HAP-1 (cell line): Measurements from ENCODE around the gene FBXO36.
"Not testable (repeated sequence)": the region's sequence is repeated elsewhere in the genome, so short reads cannot be mapped to it uniquely, and the experiment has no call there.

Experiments used
- DNase-seq, 2 experiments: peaks; one replicate each; pipeline ENCODE4 v3.0.0-alpha.2; 2016 to 2020; ENCODE audit warnings: low spot score in 2 of 2
- H3K27me3 ChIP-seq: fragments of 250-450 bp; sonication (Bioruptor Pico); 2 replicates; pipeline ENCODE4 v1.5.1; 2020; ENCODE audit warnings: low read depth, mild to moderate bottlenecking, moderate library complexity
- H3K36me3 ChIP-seq: fragments of 250-450 bp; sonication (Bioruptor Pico); replicated peaks from 2 replicates; pipeline ENCODE4 v1.5.1; 2020; ENCODE audit warnings: mild to moderate bottlenecking
- H3K4me1 ChIP-seq: fragments of 250-450 bp; sonication (Bioruptor Pico); 2 replicates; pipeline ENCODE4 v1.5.1; 2020; ENCODE audit warnings: mild to moderate bottlenecking
- H3K4me3 ChIP-seq: fragments of 250-450 bp; sonication (Bioruptor Pico); 2 replicates; pipeline ENCODE4 v1.5.1; 2020; ENCODE audit warnings: mild to moderate bottlenecking, moderate library complexity
- H3K9me3 ChIP-seq: fragments of 250-450 bp; sonication (Bioruptor Pico); 2 replicates; pipeline ENCODE4 v1.5.1; 2020; ENCODE audit warnings: mild to moderate bottlenecking, moderate library complexity
- in situ Hi-C: fragments of 300-500 bp; cut with MboI; formaldehyde crosslinking; loops from 3 replicates; pipeline ENCODE4 v1.14.3; 2020; ENCODE audit warnings: low sequenced_read_pairs, inconsistent platforms, mixed read lengths

Gene FBXO36

DNA sequence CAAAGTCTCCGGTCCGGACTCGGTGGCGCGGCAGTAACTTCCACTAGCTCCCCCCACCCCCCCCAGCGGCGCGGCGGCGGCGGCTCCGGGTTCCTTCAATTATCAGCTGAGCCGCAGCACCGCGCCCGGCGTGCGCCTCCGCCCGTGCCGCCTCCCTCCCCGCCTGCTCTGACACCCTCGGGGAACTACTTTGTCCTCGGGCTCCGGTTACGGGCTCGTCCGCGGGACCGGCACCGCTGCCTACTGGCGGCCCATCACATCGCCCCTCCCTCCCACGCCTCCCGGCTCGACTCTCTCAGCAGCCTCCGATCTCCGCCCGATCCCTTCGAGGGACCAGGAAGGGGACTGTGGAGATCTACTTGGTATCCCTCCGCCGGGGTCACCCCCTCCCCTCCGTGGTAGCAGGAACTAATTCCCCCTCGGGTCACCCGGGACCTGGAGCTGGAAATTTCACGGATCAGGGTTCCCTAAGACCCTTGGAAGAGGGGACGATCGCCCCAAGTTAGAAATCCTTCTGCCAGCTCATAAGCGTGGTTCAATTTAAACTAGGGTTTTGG lies 333 bp upstream of the FBXO36 start, which contains the start of gene TRIP12:
Gene TRIP12 (minus strand): TSS at position 118 of the 557 bp plus-strand sequence. CDS start 41,930 bp downstream, outside the sequence.
- DNase-seq: peak; percentile 86 to 95
- Histone ChIP-seq H3K4me3 (peak within 1 kb of the TSS; percentile 80), H3K27me3 (no peaks in the 10 kb centered on the region), H3K4me1 (0 out of 2 replicates have a peak, but pooled peaks cover 3% of the 10 kb centered on the region), H3K36me3 (peaks cover 9% of the 10 kb centered on the region), H3K9me3 (no peaks in the 10 kb centered on the region)
- in situ Hi-C loops: no loop called here

DNA sequence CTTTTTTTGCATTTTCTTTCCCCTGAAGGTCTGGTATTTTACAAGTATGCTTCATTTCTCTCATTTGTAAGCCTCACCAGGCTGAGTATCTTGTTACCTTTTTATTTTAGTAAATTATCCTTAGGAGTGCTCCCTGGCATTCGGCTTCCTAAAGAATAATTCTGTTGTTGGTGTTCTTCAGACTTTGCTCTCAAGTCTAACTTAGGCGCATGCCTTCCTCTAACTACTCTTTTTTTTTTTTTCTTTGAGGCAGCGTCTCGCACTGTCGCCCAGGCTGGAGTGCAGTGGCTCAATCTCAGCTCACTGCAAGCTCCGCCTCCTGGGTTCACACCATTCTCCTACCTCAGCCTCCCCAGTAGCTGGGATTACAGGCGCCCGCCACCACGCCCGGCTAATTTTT lies 2.2 kb downstream of the FBXO36 start:
- in situ Hi-C loops, H3K36me3 ChIP-seq, H3K27me3 ChIP-seq, H3K9me3 ChIP-seq, DNase-seq, H3K4me3 ChIP-seq: not testable (repeated sequence)
- peaks cover 14% of the 10 kb centered on the region for H3K4me1 ChIP-seq

DNA sequence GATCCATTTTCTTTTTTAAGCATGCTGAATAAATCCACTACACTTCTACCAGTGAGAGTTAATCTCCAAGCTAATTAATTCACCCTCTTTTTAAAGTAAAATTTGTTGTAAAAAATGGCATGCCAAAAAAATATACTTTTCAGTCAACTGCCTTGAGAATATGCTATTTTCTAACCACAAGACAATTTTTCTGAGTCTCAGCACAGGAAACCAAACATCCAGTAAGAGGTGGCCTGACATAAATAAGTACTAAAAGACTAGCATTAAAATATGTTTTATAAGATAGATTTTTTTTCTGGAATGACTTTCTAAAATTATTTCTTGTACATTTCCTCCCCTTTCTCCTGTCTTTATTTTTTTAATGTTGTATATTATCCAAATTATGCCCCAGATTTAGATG lies 2.9 kb downstream of the FBXO36 start:
- Histone ChIP-seq H3K4me3 (no peak overlapping the region), H3K4me1 (peaks cover 14% of the 10 kb centered on the region), H3K27me3 (no peaks in the 10 kb centered on the region), H3K36me3 (no peaks in the 10 kb centered on the region), H3K9me3 (no peaks in the 10 kb centered on the region)
- DNase-seq: no peak
- in situ Hi-C loops: no loop called here

DNA sequence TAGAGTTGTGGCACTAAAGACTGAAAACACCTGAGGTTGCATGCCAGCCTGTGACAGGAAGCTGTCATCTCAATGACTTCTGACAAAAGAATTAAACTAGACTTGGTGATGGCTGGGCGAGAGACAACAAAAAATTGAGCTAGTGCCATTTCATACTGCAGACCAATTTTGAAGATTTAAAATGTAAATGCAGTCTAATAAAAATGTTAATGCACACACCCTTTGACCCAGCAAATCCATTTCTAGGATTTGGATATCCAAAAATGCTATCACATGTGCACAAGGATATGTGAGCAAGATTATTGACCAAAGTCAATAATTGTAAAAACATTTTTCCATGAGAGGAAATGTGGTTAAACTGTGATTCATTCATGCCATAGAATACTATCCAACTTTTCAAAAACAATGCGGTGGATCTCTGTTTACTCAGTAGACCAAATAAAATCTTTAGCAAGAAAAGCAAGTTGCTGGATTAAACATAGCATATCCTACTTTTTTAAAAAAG lies 5.6 kb downstream of the FBXO36 start:
- Histone ChIP-seq H3K9me3 (no peaks in the 10 kb centered on the region), H3K27me3 (no peaks in the 10 kb centered on the region), H3K36me3 (no peaks in the 10 kb centered on the region), H3K4me1 (peaks cover 14% of the 10 kb centered on the region), H3K4me3 (no peak overlapping the region)
- in situ Hi-C loops: no loop called here
- DNase-seq: no peak

DNA sequence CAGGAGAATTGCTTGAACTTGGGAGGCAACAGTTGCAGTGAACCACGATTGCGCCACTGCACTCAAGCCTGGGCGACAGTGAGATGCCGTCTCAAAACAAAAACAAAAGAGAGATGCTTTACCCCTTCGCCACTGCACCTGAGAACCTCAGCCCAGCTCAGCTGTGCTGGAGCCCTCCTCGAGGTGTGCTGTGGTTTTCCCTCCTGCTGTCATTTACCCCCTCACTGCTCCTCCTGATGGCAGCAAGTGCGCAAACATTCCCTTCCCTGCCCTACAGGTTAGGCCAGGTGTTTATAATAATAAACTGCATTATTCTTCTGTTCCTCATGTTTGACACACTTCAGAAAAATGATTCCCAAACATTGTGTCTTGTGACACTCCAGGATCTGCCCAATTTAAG lies 8.4 kb downstream of the FBXO36 start:
- no peaks in the 10 kb centered on the region for H3K9me3 ChIP-seq
- no peaks in the 10 kb centered on the region for H3K36me3 ChIP-seq
- no peak for DNase-seq
- in situ Hi-C loops: no loop called here
- H3K4me1 ChIP-seq: peaks cover 11% of the 10 kb centered on the region
- no peaks in the 10 kb centered on the region for H3K27me3 ChIP-seq
- no peak overlapping the region for H3K4me3 ChIP-seq

DNA sequence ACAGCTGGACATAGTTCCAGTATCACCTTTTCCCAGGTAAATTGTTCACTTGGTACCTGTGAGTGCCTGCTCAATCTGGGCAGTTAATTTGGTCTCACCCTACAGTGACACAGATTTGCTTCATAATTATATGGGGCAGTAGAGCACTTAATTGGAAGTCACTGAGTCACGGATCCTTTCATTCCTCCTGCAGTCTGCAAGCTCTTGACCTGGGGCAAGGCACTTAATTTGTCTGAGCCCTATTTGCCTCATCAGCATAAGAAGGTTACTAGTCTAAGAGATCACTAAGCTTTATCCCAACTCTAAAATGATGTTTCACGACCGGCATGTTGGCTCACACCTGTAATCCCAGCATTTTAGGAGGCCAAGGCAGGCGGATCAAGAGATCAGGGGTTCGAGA lies 8.9 kb downstream of the FBXO36 start:
- Histone ChIP-seq H3K4me1 (peaks cover 11% of the 10 kb centered on the region), H3K4me3 (no peak overlapping the region), H3K36me3 (no peaks in the 10 kb centered on the region), H3K27me3 (no peaks in the 10 kb centered on the region), H3K9me3 (no peaks in the 10 kb centered on the region)
- DNase-seq: no peak
- in situ Hi-C loops: no loop called here

DNA sequence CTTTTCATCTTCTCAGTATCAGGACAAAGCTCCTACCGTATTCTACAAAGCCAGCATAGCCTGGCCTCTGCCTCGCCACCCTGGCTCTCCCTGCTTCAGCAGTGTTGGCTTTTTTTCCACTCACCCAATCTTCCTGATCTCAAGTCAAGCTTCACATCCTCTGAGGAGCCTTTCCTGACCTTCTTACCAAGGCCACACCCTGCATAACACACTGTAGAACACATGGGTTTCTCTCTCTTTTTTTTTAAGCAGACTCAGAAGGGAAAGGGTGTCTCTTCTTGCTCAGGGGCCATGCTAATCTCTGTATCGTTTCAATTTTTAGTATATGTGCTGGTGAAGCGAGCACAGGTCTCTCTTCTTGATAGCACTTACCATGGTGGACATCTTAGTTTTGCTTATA lies 15.2 kb downstream of the FBXO36 start:
- no peaks in the 10 kb centered on the region for H3K9me3 ChIP-seq
- DNase-seq: no peak
- in situ Hi-C loops: no loop called here
- no peaks in the 10 kb centered on the region for H3K36me3 ChIP-seq
- H3K27me3 ChIP-seq: no peaks in the 10 kb centered on the region
- H3K4me3 ChIP-seq: no peak overlapping the region
- no peaks in the 10 kb centered on the region for H3K4me1 ChIP-seq

DNA sequence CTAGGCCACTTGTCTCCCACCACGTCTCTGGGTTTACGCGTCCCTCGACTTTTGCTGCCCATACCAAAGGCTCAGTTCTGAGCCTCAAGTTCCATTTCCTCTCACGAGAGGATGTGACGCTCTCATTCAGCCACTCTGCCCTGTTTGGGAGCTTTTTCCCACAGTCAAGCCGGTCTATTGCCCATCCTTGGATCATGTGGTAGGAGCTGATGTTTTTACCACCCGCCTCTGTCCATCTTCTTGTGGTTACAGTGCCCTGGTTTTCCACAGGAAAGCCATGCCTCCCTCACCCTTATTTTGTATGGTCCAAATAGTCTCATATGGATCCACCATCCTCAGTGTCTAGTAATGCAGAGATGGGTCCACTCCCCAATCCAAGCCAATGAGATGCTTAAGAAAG lies 20.4 kb downstream of the FBXO36 start:
- no peaks in the 10 kb centered on the region for H3K27me3 ChIP-seq
- H3K9me3 ChIP-seq: no peaks in the 10 kb centered on the region
- in situ Hi-C loops: no loop called here
- H3K36me3 ChIP-seq: no peaks in the 10 kb centered on the region
- no peak overlapping the region for H3K4me3 ChIP-seq
- DNase-seq: no peak
- no peaks in the 10 kb centered on the region for H3K4me1 ChIP-seq

DNA sequence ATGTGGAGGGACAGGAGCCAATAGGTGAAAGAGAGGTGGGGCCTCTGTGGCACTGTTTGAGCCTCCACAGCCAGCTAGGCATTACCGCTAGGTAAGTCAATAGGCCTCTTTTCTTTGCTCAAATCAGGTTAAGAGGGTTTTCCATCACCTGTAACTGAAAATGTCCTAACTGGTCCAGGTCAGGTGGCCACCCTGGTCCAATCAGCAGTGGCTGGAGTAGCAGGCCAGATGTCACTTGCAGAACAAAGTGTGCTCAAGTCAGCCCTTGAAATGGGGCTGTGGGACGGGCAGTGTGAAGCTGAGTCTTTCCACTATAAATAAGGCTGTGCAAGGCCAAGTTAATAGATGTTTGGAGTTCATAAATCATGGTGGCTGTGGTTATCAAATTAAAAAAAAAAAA lies 20.9 kb downstream of the FBXO36 start:
- H3K36me3 ChIP-seq: no peaks in the 10 kb centered on the region
- in situ Hi-C loops: no loop called here
- no peaks in the 10 kb centered on the region for H3K9me3 ChIP-seq
- H3K4me3 ChIP-seq: no peak overlapping the region
- no peaks in the 10 kb centered on the region for H3K27me3 ChIP-seq
- H3K4me1 ChIP-seq: no peaks in the 10 kb centered on the region
- no peak for DNase-seq

DNA sequence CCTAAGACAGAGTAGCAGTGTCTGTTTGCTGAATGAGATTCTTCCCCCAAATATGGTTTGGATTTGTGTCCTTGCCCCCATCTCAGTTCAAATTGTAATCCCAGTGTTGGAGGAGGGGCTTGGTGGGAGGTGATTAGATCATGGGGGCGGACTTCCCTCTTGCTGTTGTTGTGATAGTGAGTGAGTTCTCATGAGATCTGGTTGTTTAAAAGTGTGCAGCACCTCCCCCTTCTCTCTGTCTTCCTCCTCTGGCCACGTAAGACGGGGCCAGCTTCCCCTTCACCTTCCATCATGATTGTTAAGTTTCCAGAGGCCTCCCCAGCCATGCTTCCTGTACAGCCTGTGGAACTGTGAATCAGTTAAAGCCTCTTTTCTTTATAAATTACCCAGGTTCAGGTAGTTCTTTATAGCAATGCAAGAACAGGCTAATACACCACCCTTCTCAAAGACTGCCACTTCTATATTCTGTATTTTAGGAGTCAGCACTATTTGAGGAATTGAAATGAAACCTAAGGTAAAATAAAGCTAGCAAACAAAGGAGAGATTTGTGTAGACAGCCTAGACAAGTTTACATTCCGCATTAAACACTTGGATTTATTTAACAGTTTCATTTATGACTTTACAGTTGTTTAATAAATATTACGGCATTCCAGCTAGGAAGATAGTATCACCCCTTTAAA lies 21.6 kb downstream of the FBXO36 start:
- no peaks in the 10 kb centered on the region for H3K27me3 ChIP-seq
- no peak overlapping the region for H3K4me3 ChIP-seq
- in situ Hi-C loops: no loop called here
- H3K9me3 ChIP-seq: no peaks in the 10 kb centered on the region
- H3K4me1 ChIP-seq: no peaks in the 10 kb centered on the region
- no peaks in the 10 kb centered on the region for H3K36me3 ChIP-seq
- DNase-seq: no peak

DNA sequence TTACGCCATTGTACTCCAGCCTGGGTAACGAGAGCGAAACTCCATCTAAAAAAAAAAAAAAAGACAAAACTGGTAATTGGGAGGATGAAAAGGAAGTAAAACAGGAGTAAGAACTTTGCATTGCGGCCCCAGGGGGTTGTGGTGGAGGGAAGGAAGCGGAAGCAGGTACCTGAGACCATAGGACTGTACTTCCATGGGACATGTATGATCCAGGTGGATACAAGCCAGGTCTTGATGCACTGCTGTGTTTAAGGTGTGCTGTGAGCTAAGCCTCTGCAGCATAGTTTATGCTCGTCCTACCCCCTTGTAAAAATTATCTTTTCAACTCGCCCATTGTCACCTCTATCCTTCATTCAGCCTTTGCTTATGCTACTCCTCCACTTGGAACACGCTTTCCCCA lies 23.7 kb downstream of the FBXO36 start:
- in situ Hi-C loops: no loop called here
- H3K4me1 ChIP-seq: no peaks in the 10 kb centered on the region
- no peak overlapping the region for H3K4me3 ChIP-seq
- no peak for DNase-seq
- no peaks in the 10 kb centered on the region for H3K36me3 ChIP-seq
- H3K27me3 ChIP-seq: no peaks in the 10 kb centered on the region
- H3K9me3 ChIP-seq: no peaks in the 10 kb centered on the region

DNA sequence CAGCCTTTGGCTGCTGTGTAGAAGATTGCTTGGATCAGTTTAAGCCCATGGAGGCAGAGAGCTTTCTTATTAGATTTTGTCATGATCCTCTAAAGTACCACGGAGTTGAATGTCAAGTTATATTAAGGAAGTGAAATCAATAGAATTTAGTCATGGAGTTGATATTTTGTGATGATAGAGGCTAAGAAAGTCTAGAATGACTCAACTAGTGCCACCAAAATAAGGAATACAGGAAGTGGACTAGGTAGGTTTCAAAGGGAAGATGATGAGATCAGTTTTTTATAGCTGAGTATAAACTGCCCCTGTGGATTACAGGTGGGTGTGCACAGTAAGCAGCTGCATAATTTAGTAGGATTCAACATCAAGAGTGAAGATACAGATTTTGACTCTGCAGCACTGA lies 25.2 kb downstream of the FBXO36 start:
- in situ Hi-C loops: no loop called here
- Histone ChIP-seq H3K9me3 (no peaks in the 10 kb centered on the region), H3K4me1 (no peaks in the 10 kb centered on the region), H3K4me3 (no peak overlapping the region), H3K27me3 (no peaks in the 10 kb centered on the region), H3K36me3 (no peaks in the 10 kb centered on the region)
- no peak for DNase-seq

DNA sequence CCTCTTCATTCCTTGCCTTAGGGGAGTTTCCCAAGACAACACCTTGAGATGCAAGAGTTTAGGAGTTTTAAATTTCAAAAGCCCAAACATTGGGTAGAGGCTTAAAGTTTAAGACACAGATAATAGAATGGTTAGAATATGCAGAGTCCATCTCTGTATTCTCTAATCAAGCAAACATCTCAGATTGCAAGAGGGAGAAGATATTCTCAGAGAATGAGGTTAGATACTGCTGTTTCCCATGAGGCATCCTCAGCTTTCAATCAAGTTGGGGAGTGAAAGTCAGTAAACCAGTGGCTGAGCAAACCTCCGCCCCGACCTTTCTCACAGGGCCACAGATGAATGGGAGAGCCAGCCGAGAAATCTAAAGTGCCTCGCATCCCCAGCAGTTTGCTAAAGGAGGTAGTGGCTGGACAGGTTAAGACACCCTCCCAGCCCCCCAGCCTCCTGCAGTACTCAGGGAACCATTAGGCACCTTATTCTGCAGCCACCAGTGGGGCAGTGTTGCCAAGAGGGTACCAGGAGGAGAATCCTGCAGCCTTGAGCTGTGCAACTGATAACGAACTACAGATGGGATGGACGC lies 30.0 kb downstream of the FBXO36 start:
- Histone ChIP-seq H3K4me1 (no peaks in the 10 kb centered on the region), H3K9me3 (no peaks in the 10 kb centered on the region), H3K27me3 (no peaks in the 10 kb centered on the region), H3K4me3 (no peak overlapping the region), H3K36me3 (no peaks in the 10 kb centered on the region)
- no peak for DNase-seq
- in situ Hi-C loops: no loop called here

DNA sequence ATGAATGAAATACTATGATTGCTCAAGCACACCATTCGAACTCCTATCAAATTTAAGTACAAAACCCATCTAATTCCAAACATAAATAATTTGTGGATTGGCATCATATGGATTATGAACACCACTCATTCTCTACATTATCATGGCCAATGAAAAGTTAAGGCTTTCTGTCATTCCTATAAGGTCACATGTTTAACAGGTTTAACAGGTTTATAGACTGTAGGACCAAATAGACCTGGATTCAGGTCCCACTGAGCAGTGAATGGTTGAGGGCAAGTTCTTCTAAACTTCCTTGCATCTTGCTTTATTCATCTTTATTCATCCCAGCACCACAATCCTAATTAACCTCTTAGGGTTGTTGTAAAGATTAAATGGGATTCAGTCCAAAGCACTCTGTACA lies 33.4 kb downstream of the FBXO36 start:
- Histone ChIP-seq H3K4me1 (no peaks in the 10 kb centered on the region), H3K9me3 (no peaks in the 10 kb centered on the region), H3K36me3 (no peaks in the 10 kb centered on the region), H3K27me3 (no peaks in the 10 kb centered on the region), H3K4me3 (no peak overlapping the region)
- in situ Hi-C loops: no loop called here
- no peak for DNase-seq
